GM12878 (cell line): ENCODE results near the gene CSNK1G2. TPM values are rescaled to one million over a fixed set of nuclear protein-coding genes. Genes with fewer than 3 reads are reported as not detected.

ENCODE experiments used
- ATAC-seq: fragments of 200-7000 bp; cut with Tn5 transposase; 3 replicates; pipeline ENCODE4 v1.9.1; 2020; ENCODE audit warnings: mild to moderate bottlenecking, moderate library complexity
- BruUV-seq: library from RNA; stranded (reverse); fragments of 400-500 nt; replicated peaks from 2 replicates; lab custom pipeline; 2021; lab: Mats Ljungman, UMichigan
- CTCF ChIA-PET: fragments of 300-600 bp; sonication (Branson Sonifier 250); formaldehyde crosslinking; extraction: SDS; loops from one replicate; lab custom pipeline; 2021; ENCODE audit warnings: inconsistent platforms; lab: Yijun Ruan, JAX
- POLR2A ChIA-PET: fragments of 350-600 bp; formaldehyde crosslinking; extraction: SDS; loops from one replicate; lab custom pipeline; 2021; ENCODE audit warnings: inconsistent platforms; lab: Charles Lee
- RAD21 ChIA-PET: fragments of 300-600 bp; sonication (Branson Sonifier 250); formaldehyde crosslinking; loops from one replicate; lab custom pipeline; 2023; ENCODE audit warnings: antibody characterized with exemption; ENCODE audit not compliant: unreplicated experiment; lab: Charles Lee
- SMC1A ChIA-PET: fragments of 300-600 bp; sonication (Branson Sonifier 250); formaldehyde crosslinking; loops from one replicate; lab custom pipeline; 2023; ENCODE audit not compliant: unreplicated experiment, uncharacterized antibody; lab: Charles Lee
- DNase-seq: peaks from one replicate; pipeline ENCODE4 v3.0.0-alpha.2; 2011; ENCODE audit warnings: low read depth, low spot score
- FAIRE-seq: peaks from 3 replicates; lab custom pipeline; 2011; peaks lifted over from hg19 to GRCh38; lab: Jason Lieb, UNC
- H2AFZ ChIP-seq: 2 replicates; pipeline ENCODE4 v1.6.0; 2011; ENCODE audit warnings: low read depth, low read length, control low read depth; ENCODE audit not compliant: control insufficient read depth
- H3K27ac ChIP-seq: 2 replicates; pipeline ENCODE4 v1.5.1; 2011; ENCODE audit warnings: control low read depth; ENCODE audit not compliant: control insufficient read depth, insufficient read depth
- H3K27me3 ChIP-seq, 2 experiments: replicated peaks in 1 of 2; 2 replicates each; pipeline versions ENCODE4 v1.6.0 to v1.6.1; 2011; ENCODE audit warnings: low read length in 1 of 2; ENCODE audit not compliant: control insufficient read depth in 2 of 2, insufficient read depth in 2 of 2
- H3K36me3 ChIP-seq, 2 experiments: 2 replicates each; pipeline ENCODE4 v1.5.1; 2011; ENCODE audit warnings: low read length in 1 of 2; ENCODE audit not compliant: control insufficient read depth in 2 of 2, insufficient read depth in 2 of 2
- H3K4me1 ChIP-seq: 2 replicates; pipeline ENCODE4 v1.6.1; 2011; ENCODE audit warnings: mild to moderate bottlenecking, low read length, moderate library complexity, mixed read lengths; ENCODE audit not compliant: control insufficient read depth, insufficient read depth
- H3K4me2 ChIP-seq: 2 replicates; pipeline ENCODE4 v1.6.0; 2011; ENCODE audit warnings: control low read depth; ENCODE audit not compliant: control insufficient read depth, insufficient read depth
- H3K4me3 ChIP-seq: fragments of 200-600 bp; sonication (generic); 2 replicates; pipeline ENCODE4 v1.5.1; 2016
- H3K79me2 ChIP-seq: 2 replicates; pipeline ENCODE4 v1.6.0; 2011; ENCODE audit warnings: low read length; ENCODE audit not compliant: control insufficient read depth, insufficient read depth
- H3K9ac ChIP-seq: 2 replicates; pipeline ENCODE4 v1.8.0; 2011; ENCODE audit warnings: low read length, control low read depth, mixed read lengths; ENCODE audit not compliant: control insufficient read depth, insufficient read depth
- H3K9me3 ChIP-seq: replicated peaks from 3 replicates; pipeline ENCODE4 v1.5.1; 2011; ENCODE audit warnings: mild to moderate bottlenecking, low read length; ENCODE audit not compliant: control insufficient read depth, insufficient read depth
- H4K20me1 ChIP-seq: 2 replicates; pipeline ENCODE4 v1.6.0; 2011; ENCODE audit not compliant: control insufficient read depth, insufficient read depth
- EP300 ChIP-seq, 2 experiments: fragments of 150-350 bp in 1 of 2; IDR thresholded peaks; 2 replicates each; pipeline ENCODE4 v1.6.1; 2011 to 2012; ENCODE audit warnings: low read depth in 2 of 2, low read length in 2 of 2, borderline replicate concordance in 1 of 2, improper control_type of control experiment in 1 of 2, inconsistent platforms in 1 of 2; ENCODE audit not compliant: control insufficient read depth in 1 of 2
- JUNB ChIP-seq: IDR thresholded peaks from 2 replicates; pipeline ENCODE4 v1.6.1; 2016; ENCODE audit warnings: antibody characterized with exemption, mild to moderate bottlenecking
- KDM1A ChIP-seq: fragments of 200-600 bp; sonication (generic); IDR thresholded peaks from 2 replicates; pipeline ENCODE4 v1.6.1; 2016; ENCODE audit warnings: borderline replicate concordance
- RAD21 ChIP-seq: IDR thresholded peaks from 2 replicates; pipeline ENCODE4 v1.6.1; 2011; ENCODE audit warnings: mild to moderate bottlenecking, low read depth, low read length, moderate library complexity; ENCODE audit not compliant: insufficient read depth
- STAT1 ChIP-seq: fragments of 450-650 bp; conservative IDR thresholded peaks from 2 replicates; pipeline ENCODE4 v1.6.1; 2014; ENCODE audit warnings: antibody characterized with exemption, mild to moderate bottlenecking
- WGBS: methylation state at CpG from one replicate; pipeline ENCODE4 v1.1.6; 2016; ENCODE audit warnings: low lambda C conversion rate; ENCODE audit not compliant: insufficient replicate concordance, insufficient coverage; ENCODE audit errors: missing lambda C conversion rate; 5-methylcytosine and 5-hydroxymethylcytosine counted together
- in situ Hi-C: fragments of 300-500 bp; cut with MboI; formaldehyde crosslinking; loops from 9 replicates; pipeline ENCODE4 v1.14.3; 2018; ENCODE audit warnings: mixed read lengths
- intact Hi-C: fragments of 100-400 bp; cut with micrococcal nuclease; formaldehyde crosslinking; loops from one replicate; pipeline ENCODE4 v1.14.2; 2022; ENCODE audit not compliant: unreplicated experiment
- polyA plus RNA-seq, 11 experiments: library from polyadenylated mRNA; depleted of rRNA in 4 of 11; unstranded in 6 of 11; stranded (reverse) in 5 of 11; fragments of >200 nt; fragmentation: Nextera tagmentation in 4 of 11; fragmentation: Illumina TruSeq in 1 of 11; extraction: Ambion mirVana in 4 of 11; extraction: Trizol in 1 of 11; gene quantifications; 1 replicate in 1 of 11; 2 replicates in 10 of 11; pipeline versions ENCODE4 v1.2.1 to v1.2.3, GENCODE V29; 2011 to 2016; ENCODE audit warnings: inconsistent platforms in 2 of 11, missing spikeins in 2 of 11, low read depth in 1 of 11
- total RNA-seq, 4 experiments: library from RNA; depleted of rRNA in 3 of 4; stranded (reverse); fragments of >200 nt in 3 of 4; fragmentation: Illumina TruSeq in 1 of 4; extraction: Trizol in 1 of 4; gene quantifications; 2 replicates each; pipeline versions ENCODE4 v1.2.1 to v1.2.3, GENCODE V29; 2013 to 2021
- TF ChIP-seq, protein P1 (sequence below): IDR thresholded peaks from 2 replicates; pipeline ENCODE4 v1.6.1; 2011; ENCODE audit warnings: low read depth, mild to moderate bottlenecking, low read length, moderate library complexity, borderline replicate concordance; ENCODE audit errors: extremely low read depth

CSNK1G2 gene
- total and polyA plus RNA-seq, 10 of the 15 experiments (the other 5 are each of a cell fraction or from before 2014, with no cell fraction given): 0.64 to 109 (median 25.0) TPM

DNA sequence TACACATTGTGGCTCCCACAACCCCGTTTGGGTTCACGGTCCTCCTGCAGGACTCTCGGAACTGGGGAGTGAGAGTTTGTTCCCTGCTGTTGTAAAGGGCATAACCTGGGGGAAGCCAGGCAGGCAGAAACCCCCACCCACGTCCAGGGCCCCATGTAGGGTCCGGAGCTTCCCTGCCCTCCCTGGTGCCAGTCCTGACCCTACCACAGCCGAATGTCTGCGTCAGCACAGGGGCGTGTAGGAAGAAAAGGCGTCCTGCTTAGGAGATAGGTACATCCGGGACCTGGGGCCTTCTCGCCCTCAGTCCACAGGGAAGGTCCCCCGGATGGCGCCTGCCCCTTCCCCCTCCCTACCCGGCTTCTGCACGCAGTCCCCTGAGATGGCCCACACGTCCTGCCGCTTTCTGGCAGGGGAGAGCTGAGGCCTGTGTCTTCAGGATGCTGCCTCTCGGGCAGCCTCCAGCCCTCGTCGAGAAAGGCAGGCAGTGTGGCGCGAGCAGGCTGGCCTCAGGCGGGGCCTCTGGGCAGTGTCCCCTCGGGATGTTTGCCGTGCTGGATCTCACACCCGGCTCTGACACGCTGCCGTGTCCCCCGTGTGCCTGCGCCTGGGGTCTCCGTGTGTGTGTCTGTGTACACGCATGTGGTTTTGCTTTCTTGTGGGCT lies 19.1 kb downstream of the CSNK1G2 start:
- WGBS: 93% methylated on average over 22 of the region's 32 CpGs
- H3K4me2 ChIP-seq: no peak overlapping the region
- SMC1A ChIA-PET: no interaction called here
- peaks cover 9% of the 10 kb centered on the region for H3K79me2 ChIP-seq
- in situ Hi-C loops: no loop called here
- RAD21 ChIA-PET: no interaction called here
- ATAC-seq (no peak), FAIRE-seq (no peak), DNase-seq (no peak)
- BruUV-seq: no TSS peak
- CTCF ChIA-PET: no interaction called here
- no peak overlapping the region for H3K27ac ChIP-seq
- H3K36me3 ChIP-seq: peaks cover 0 to 11% of the 10 kb centered on the region in 2 experiments; a peak in 3 of 4 replicates
- intact Hi-C loops: no loop called here
- no peaks in the 10 kb centered on the region for H4K20me1 ChIP-seq
- H3K4me3 ChIP-seq: no peak overlapping the region
- TF ChIP-seq RAD21 (no peak), EP300 (IDR thresholded peaks at IDR 0.05; ENCODE audit: borderline replicate concordance in 1 of 2, control insufficient read depth in 1 of 2, low read depth in 2 of 2, low read length in 2 of 2) (no peak), STAT1 (no peak), KDM1A (no peak), JUNB (no peak)
- TF ChIP-seq, protein P1, sequence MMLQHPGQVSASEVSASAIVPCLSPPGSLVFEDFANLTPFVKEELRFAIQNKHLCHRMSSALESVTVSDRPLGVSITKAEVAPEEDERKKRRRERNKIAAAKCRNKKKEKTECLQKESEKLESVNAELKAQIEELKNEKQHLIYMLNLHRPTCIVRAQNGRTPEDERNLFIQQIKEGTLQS: no peak
- no peaks in the 10 kb centered on the region for H3K27me3 ChIP-seq
- no peak overlapping the region for H3K9ac ChIP-seq
- H3K9me3 ChIP-seq: no peaks in the 10 kb centered on the region
- POLR2A ChIA-PET: no interaction called here
- H3K4me1 ChIP-seq: no peaks in the 10 kb centered on the region
- H2AFZ ChIP-seq: no peak overlapping the region
